Measurements from ENCODE around the gene DDX46. TPM values are rescaled to one million over a fixed set of nuclear protein-coding genes. Genes with fewer than 3 reads are reported as not detected.
"Not testable (repeated sequence)": the region's sequence is repeated elsewhere in the genome, so short reads cannot be mapped to it uniquely, and the experiment has no call there.

The DDX46 gene
- total and polyA plus RNA-seq, 3 donors from 2014 or later = 22.4 to 59.5 (median 53.0) TPM

DNA sequence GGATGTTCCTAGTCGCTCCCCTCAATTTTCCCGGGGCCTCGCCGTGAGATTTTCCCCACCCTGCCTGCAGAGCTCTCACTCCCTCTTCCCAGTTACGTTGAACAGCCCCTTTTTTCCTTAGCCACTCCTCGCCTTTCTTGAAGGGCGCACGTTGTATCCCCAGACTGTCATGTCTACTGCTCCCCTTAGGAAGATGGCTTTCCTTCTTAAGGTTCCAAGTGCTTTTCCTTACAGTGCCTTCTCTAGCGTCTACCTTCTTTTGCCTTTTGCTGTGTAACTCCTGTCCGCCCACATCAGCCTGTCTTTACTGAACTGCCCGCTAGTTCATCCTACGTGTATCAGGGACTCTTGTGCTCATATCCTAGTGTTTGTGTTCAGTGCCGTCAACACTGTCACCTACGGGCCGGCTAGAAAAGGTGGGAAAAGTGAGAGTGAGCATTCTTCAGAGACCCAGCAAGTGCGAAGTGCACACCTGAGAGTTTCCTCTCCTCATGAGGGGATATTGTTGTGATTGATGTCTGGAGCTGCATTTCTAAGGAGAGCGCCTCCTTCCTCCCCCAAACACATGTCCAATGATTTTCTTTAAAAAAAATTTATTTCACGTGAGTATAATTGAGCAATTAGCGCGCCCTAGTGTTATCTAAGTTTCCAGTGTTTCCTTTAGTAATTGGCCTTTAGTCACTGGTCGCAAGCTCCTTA lies 19.5 kb upstream of the DDX46 start:
- Histone ChIP-seq H3K27me3 (no peaks in the 10 kb centered on the region), H3K4me3 (peak overlapping the region; percentile 78 to 88), H3K27ac (peak overlapping the region; percentile 96 to 97), H3K36me3 (ENCODE audit: low read depth, missing control alignments) (no peaks in the 10 kb centered on the region), H3K9me3 (no peaks in the 10 kb centered on the region), H3K4me1 (no peaks in the 10 kb centered on the region)
- 2% methylated on average over 21 of the region's 21 CpGs for WGBS, 2 donors
- peak; percentile 27 for DNase-seq
- intact Hi-C loops (cut with DNase I; ENCODE audit: low total_unique reads) = no loop called here
- TF ChIP-seq, protein P1, sequence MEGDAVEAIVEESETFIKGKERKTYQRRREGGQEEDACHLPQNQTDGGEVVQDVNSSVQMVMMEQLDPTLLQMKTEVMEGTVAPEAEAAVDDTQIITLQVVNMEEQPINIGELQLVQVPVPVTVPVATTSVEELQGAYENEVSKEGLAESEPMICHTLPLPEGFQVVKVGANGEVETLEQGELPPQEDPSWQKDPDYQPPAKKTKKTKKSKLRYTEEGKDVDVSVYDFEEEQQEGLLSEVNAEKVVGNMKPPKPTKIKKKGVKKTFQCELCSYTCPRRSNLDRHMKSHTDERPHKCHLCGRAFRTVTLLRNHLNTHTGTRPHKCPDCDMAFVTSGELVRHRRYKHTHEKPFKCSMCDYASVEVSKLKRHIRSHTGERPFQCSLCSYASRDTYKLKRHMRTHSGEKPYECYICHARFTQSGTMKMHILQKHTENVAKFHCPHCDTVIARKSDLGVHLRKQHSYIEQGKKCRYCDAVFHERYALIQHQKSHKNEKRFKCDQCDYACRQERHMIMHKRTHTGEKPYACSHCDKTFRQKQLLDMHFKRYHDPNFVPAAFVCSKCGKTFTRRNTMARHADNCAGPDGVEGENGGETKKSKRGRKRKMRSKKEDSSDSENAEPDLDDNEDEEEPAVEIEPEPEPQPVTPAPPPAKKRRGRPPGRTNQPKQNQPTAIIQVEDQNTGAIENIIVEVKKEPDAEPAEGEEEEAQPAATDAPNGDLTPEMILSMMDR (IDR thresholded peaks at IDR 0.05) = peak in 1 of 3 experiments; percentile 1
- TF ChIP-seq POLR2A (IDR thresholded peaks at IDR 0.05) = no peak

DNA sequence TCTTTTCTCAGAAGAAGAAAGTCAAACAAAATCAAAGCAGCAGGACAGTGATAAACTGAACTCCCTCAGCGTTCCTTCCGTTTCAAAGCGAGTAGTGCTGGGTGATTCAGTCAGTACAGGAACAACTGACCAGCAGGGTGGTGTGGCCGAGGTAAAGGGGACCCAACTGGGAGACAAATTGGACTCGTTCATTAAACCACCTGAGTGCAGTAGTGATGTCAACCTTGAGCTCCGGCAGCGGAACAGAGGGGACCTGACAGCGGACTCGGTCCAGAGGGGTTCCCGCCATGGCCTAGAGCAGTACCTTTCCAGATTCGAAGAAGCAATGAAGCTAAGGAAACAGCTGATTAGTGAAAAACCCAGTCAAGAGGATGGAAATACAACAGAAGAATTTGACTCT lies 17.5 kb upstream of the DDX46 start:
- Histone ChIP-seq H3K9me3 (no peaks in the 10 kb centered on the region), H3K36me3 (ENCODE audit: low read depth, missing control alignments) (no peaks in the 10 kb centered on the region), H3K4me3 (no peak overlapping the region), H3K4me1 (no peaks in the 10 kb centered on the region), H3K27me3 (no peaks in the 10 kb centered on the region), H3K27ac (no peak overlapping the region)
- TF ChIP-seq POLR2A (IDR thresholded peaks at IDR 0.05) = no peak
- TF ChIP-seq, protein P1 (IDR thresholded peaks at IDR 0.05) = no peak
- intact Hi-C loops (cut with DNase I; ENCODE audit: low total_unique reads) = no loop called here
- no peak for DNase-seq
- WGBS, 2 donors = 88 to 89% methylated on average over 11 of the region's 11 CpGs

DNA sequence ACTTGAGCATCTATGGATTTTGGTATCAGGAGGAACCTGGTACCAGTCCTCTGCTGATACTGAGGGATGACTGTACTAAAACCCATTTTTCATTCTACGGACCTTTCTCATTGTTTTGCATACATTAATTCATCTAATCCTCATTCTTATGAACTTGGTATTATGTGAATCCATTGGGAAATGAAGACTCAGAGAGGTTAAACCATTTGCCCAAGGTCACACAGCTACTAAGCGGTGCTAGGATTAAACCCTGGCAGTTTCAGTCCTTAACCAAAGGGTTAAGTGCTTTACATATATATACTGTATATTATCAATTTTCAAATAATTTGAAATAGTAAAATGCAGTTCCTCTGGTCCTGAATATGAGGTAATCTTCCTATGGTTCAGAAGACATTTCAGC lies 16.4 kb upstream of the DDX46 start:
- Histone ChIP-seq H3K4me1 (no peaks in the 10 kb centered on the region), H3K9me3 (no peaks in the 10 kb centered on the region), H3K36me3 (ENCODE audit: low read depth, missing control alignments) (no peaks in the 10 kb centered on the region), H3K27me3 (no peaks in the 10 kb centered on the region), H3K4me3 (no peak overlapping the region), H3K27ac (no peak overlapping the region)
- intact Hi-C loops (cut with DNase I; ENCODE audit: low total_unique reads) = no loop called here
- no peak for DNase-seq
- no peak for TF ChIP-seq POLR2A (IDR thresholded peaks at IDR 0.05)
- TF ChIP-seq, protein P1 (IDR thresholded peaks at IDR 0.05) = no peak
- 96% methylated on average over 2 of the region's 2 CpGs for WGBS, 2 donors

DNA sequence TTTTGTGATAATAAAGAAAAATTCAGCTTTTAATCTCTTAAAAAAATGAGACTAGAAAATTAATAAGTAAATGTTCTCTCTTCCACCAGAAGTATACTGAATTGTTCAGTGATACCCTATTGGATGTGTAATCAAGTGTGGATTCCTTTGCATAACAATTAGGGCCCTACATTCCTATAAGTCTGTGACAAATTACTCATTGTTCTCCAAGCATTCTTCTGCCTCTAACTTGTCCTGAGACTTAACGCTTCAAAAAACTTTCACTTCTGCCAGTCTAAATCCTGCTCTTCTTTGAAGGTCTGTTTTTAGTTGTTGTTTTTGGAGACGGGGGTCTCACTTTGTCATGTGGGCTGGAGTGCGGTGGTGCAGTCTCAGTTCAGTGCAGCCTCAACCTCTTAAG lies 9.2 kb upstream of the DDX46 start:
- no peak for DNase-seq
- Histone ChIP-seq H3K4me1 (no peaks in the 10 kb centered on the region), H3K4me3 (no peak overlapping the region), H3K9me3 (no peaks in the 10 kb centered on the region), H3K27me3 (no peaks in the 10 kb centered on the region), H3K36me3 (ENCODE audit: low read depth, missing control alignments) (no peaks in the 10 kb centered on the region), H3K27ac (no peak overlapping the region)
- intact Hi-C loops (cut with DNase I; ENCODE audit: low total_unique reads) = no loop called here
- WGBS, 2 donors = 93% methylated on average over 3 of the region's 3 CpGs
- TF ChIP-seq, protein P1 (IDR thresholded peaks at IDR 0.05) = no peak
- no peak for TF ChIP-seq POLR2A (IDR thresholded peaks at IDR 0.05)

DNA sequence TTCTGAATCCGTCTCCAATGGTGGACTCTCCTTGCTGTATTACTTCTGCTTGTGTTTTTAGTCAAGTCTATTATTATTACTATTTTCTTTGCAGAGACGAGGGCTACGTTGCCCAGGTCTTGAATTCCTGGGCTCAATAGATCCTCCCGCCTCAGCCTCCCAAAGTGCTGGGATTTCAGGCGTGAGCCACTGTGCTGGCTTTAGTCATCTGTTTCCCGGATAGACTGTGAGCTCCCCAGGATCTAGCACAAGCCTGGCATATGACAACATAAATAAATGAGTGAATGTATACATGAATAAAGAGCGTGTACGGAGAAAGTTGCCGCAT lies 439 bp upstream of the DDX46 start:
- Histone ChIP-seq H3K27me3 (no peaks in the 10 kb centered on the region), H3K9me3 (no peaks in the 10 kb centered on the region), H3K27ac (peak overlapping the region in 1 of 2 donors; percentile 22), H3K36me3 (ENCODE audit: low read depth, missing control alignments) (no peaks in the 10 kb centered on the region), H3K4me1 (peaks cover 11% of the 10 kb centered on the region), H3K4me3 (peak overlapping the region; percentile 76 to 89)
- 11 to 17% methylated on average over 9 of the region's 9 CpGs for WGBS, 2 donors
- intact Hi-C loops (cut with DNase I; ENCODE audit: low total_unique reads) = no loop called here
- DNase-seq = no peak
- TF ChIP-seq, protein P1 (IDR thresholded peaks at IDR 0.05) = no peak
- TF ChIP-seq POLR2A (IDR thresholded peaks at IDR 0.05) = no peak

DNA sequence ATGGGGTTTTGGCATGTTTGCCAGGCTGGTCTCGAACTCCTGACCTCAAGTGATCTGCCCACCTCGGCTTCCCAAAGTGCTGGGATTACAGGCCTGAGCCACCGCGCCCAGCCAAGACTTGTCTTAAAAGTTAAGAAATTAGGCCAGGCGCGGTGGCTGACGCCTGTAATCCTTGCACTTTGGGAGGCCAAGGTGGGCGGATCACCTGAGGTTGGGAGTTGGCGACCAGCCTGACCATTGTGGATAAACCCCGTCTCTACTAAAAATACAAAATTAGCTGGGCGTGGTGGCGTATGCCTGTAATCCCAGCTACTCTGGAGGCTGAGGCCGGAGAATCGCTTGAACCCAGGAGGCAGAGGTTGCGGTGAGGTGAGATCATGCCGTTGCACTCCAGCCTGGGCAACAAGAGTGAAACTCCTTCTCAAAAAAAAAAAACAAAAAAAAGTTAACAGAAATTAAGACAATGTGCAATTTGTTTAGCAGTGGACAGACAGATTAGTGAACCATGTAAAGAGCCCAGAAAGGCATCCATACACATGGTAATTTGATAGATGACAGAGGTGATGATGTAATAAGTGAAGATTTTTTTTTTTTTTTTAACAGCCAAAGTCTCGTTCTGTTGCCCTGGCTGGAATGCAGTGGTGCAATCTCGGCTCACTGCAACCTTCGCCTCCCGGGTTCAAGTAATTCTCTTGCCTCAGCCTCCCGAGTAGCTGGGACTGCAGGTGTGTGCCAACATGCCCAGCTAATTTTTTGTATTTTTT lies 9.1 kb downstream of the DDX46 start:
- H3K27me3 ChIP-seq; intact Hi-C loops (cut with DNase I; ENCODE audit: low total_unique reads); H3K4me3 ChIP-seq; H3K36me3 ChIP-seq (ENCODE audit: low read depth, missing control alignments); H3K27ac ChIP-seq; DNase-seq; H3K9me3 ChIP-seq; H3K4me1 ChIP-seq: not testable (repeated sequence)
- WGBS, 2 donors = 93 to 94% methylated on average over 21 of the region's 21 CpGs

Measured in testis (tissue), 3 donors.